Motor neuron (in vitro differentiated cells): ENCODE results near the gene LMNB1. TPM values are rescaled to one million over a fixed set of nuclear protein-coding genes. Genes with fewer than 3 reads are reported as not detected.
A peak's percentile ranks its signal among the peaks of the same experiment; 100 is the strongest.

Source experiments
- ATAC-seq, 8 experiments: fragments of 200-7000 bp; cut with Tn5 transposase; replicated peaks in 6 of 8; 2 replicates each; pipeline ENCODE4 v1.8.0; 2021; ENCODE audit warnings: mild to moderate bottlenecking in 8 of 8, moderate library complexity in 8 of 8
- H3K27ac ChIP-seq, 2 donors: fragments of 250-450 bp; sonication (Bioruptor Pico); 2 replicates each; pipeline ENCODE4 v1.9.0; 2021; ENCODE audit warnings: antibody characterized with exemption in 2 of 2, mild to moderate bottlenecking in 2 of 2, moderate library complexity in 1 of 2
- H3K4me1 ChIP-seq, 2 donors: fragments of 250-450 bp; sonication (Bioruptor Pico); replicated peaks in 1 of 2; 2 replicates each; pipeline ENCODE4 v1.6.1; 2021; ENCODE audit warnings: antibody characterized with exemption in 2 of 2, mild to moderate bottlenecking in 2 of 2, moderate library complexity in 1 of 2
- H3K4me3 ChIP-seq, 5 donors: fragments of 250-450 bp; sonication (Bioruptor Pico); 2 replicates each; pipeline ENCODE4 v1.9.0; 2021; ENCODE audit warnings: antibody characterized with exemption in 5 of 5, mild to moderate bottlenecking in 5 of 5, moderate library complexity in 4 of 5
- WGBS, 10 experiments: fragments of 450-650 bp; shearing (Covaris generic); methylation state at CpG; one replicate each; pipeline ENCODE4 v1.0.0; 2022; 5-methylcytosine and 5-hydroxymethylcytosine counted together
- in situ Hi-C, 9 experiments: fragments of 400-800 bp; cut with MboI; loops; one replicate each; pipeline ENCODE4 v1.15.0; 2021; ENCODE audit warnings: low sequenced_read_pairs in 9 of 9, low pct_unique_long_range_greater_than_20kb in 2 of 9; ENCODE audit not compliant: unreplicated experiment in 9 of 9
- total RNA-seq, 8 experiments: library from RNA; unstranded; fragments of 300-600 nt; gene quantifications; 2 replicates each; pipeline versions ENCODE4 v1.2.3 to v1.2.4, GENCODE V29; 2022

LMNB1 gene
- total RNA-seq, 8 experiments from 2014 or later = 1.2 to 240 (median 46.8) TPM

DNA sequence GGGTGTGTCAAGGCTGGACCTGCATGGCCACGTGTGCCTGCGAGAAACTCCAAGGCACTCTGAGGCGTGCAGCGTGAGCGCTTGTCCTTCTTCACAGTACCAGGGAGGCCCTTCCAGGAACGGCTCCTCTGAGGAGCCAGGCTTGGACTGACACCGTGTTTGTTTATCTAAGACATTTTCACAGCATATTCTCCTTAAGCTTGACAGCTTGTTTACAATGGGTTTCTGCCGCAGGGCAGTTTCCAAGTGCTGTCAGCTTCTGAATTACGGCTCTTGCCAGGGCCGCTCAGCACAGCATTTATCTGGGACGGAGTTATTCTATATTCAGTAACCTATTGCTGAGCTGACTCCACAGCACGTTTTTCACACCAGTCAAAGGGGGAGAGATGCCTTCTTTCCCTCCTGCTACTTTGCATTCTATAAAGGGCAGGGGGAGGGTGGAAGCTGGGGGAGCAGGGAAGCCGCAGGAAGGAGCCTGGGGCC, 98.4 kb downstream of the LMNB1 start:
- H3K27ac ChIP-seq = peak overlapping the region; percentile 72 to 79
- WGBS, 10 experiments = 0 to 100% (median 33%) methylated on average over 1 to 9 of the region's 13 CpGs; no CpG with 5 or more reads in 3 of the 10 experiments
- in situ Hi-C loops = no loop called here
- peak in 6 of 8 experiments; percentile 75 to 95 (median 94) for ATAC-seq
- peaks cover 37 to 40% of the 10 kb centered on the region in 2 donors for H3K4me1 ChIP-seq
- H3K4me3 ChIP-seq = no peak overlapping the region

DNA sequence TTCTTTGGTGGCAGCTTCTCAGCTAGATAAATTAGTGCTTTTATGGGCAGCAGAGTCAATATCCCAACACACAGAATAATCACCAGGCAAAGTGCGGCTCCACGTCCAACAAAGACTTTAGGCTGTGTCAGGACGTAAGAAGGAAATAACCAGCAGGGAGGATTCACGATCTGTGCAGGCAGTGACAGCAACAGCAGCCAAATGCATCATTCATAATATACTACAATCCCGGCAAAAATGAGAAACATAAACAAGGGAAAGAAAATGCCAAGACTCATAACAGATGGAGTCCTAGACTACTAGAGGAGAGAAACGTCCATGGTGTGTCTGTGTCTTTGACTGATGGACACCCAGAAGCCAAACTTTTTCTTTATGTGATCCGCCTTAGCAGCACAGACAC, 100.7 kb downstream of the LMNB1 start:
- Histone ChIP-seq H3K27ac (no peak overlapping the region), H3K4me1 (peaks cover 37 to 40% of the 10 kb centered on the region in 2 donors), H3K4me3 (no peak overlapping the region)
- WGBS, 10 experiments = 27 to 100% (median 68%) methylated on average over 1 to 5 of the region's 7 CpGs
- peak in 2 of 8 experiments; percentile 11 for ATAC-seq
- in situ Hi-C loops = no loop called here

DNA sequence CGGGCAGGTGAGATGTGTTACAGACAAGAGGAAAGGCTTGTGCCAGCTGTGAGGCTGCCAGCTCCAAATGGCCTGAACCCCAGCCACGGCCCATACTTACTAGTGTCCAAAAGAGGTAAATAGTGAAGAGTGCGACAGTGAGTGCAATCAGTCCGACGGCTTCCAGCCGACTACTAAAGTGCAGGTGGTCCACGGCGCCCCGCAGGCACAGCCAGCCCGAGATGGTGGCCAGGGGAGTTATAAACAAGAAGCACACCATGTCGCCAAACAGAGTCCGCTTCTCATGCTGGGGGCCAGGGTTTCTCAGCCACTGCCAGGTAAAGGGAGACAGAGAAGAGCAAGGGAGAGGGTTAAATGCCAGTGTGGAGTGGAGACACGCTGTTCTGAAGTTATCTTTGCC, 101.1 kb downstream of the LMNB1 start:
- in situ Hi-C loops = no loop called here
- H3K4me1 ChIP-seq = peaks cover 37 to 45% of the 10 kb centered on the region in 2 donors
- WGBS, 10 experiments = 75 to 100% (median 96%) methylated on average over 1 to 7 of the region's 13 CpGs; no CpG with 5 or more reads in 4 of the 10 experiments
- no peak overlapping the region for H3K4me3 ChIP-seq
- H3K27ac ChIP-seq = no peak overlapping the region
- ATAC-seq = no peak

DNA sequence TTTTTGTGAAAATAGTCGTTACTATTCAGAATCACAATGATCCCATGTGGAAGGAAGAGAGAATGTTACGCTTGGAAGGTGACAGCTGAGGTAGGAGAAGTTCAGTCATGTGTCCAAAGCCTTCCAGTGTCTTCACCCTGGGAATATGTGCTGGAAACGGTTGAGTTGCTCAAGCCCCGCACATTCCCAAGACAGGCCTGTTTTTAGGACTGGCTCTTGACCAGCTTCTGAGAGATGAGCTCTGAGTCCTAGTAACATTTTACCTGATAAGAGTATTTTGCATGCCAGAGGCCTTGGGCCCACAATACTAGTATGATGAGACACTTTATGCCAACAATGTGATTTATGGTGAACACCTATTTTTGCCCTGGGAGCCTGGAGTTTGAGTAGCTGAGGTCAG, 101.7 kb downstream of the LMNB1 start:
- in situ Hi-C loops = no loop called here
- Histone ChIP-seq H3K4me1 (peaks cover 37 to 50% of the 10 kb centered on the region in 2 donors), H3K27ac (no peak overlapping the region), H3K4me3 (no peak overlapping the region)
- 68 to 100% (median 89%) methylated on average over 1 to 4 of the region's 4 CpGs; no CpG with 5 or more reads in 2 of the 10 experiments for WGBS, 10 experiments
- no peak for ATAC-seq

DNA sequence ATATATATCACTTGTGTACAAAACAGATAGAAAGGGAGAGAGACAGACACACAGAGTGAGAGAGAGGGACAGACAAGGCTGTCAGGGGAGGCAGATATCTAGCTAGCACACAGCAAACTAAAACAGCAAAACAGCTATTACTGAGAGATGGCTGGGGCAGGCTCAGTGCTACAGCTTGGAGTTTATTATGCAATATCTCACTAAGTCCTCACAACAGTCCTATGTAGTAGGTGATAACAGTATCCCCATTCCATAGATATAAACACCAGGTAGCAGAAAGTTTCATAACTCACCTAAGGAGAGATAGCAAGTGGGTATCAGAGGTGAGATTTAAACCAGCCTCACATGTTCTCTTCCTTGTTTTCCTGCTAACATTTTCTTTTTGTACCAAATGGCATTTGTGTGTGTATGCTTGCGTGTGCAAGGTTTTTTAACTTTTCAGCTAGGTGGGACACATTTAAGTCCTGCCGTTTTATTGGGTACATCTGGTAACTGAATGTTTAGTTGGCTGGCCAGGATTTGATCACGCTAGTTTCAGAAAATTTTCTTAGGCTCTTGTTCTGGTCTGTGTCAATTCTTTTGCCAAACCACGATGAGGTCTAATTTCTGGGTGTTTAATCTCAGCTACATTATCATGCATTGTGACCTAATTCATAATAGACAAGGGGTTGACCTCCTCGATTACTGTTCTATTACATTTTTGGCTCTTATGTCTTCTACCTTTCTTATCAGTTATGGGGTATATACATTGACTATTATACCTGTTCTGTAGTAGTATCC, 105.1 kb downstream of the LMNB1 start:
- Histone ChIP-seq H3K4me3 (no peak overlapping the region), H3K27ac (no peak overlapping the region), H3K4me1 (peaks cover 21 to 35% of the 10 kb centered on the region in 2 donors)
- WGBS, 10 experiments = 0 to 100% (median 75%) methylated on average over 1 to 5 of the region's 5 CpGs
- in situ Hi-C loops = no loop called here
- no peak for ATAC-seq

DNA sequence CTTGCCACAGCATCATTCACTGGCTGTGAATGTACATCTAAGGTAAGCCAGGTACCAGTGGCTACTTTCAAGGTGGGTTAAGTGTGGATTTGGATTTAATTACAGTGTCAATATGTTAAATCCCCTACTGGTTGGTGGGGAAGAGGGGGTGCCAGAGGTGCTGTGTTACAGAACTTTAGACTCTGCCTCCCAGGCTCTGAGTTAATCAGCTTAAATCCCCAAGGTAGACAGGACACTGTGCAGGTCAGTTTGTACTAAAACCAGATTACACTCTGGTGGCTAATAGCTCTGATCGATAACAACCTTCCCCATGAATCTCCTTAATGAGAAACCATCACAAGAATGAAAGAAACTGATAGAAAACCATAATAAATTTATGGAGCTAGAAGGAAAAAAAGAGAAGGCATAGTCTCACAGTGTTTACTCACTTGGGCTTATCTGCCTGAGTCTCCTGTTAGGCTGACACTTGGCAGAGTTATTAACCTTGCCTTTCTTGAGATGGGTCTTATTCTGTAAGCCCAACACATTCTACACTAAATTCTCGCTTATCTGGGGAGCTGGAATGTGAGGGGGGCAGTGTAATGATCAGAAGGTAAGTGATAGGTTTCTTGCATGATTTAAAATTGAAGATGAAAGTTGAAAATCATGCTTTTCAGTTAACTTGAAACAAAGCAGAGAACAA, 106.8 kb downstream of the LMNB1 start:
- Histone ChIP-seq H3K27ac (no peak overlapping the region), H3K4me3 (no peak overlapping the region), H3K4me1 (peaks cover 10 to 36% of the 10 kb centered on the region in 2 donors)
- in situ Hi-C loops = no loop called here
- 63 to 90% (median 83%) methylated on average over 1 to 2 of the region's 2 CpGs; no CpG with 5 or more reads in 1 of the 10 experiments for WGBS, 10 experiments
- ATAC-seq = peak in 5 of 8 experiments; percentile 32 to 85 (median 41)

DNA sequence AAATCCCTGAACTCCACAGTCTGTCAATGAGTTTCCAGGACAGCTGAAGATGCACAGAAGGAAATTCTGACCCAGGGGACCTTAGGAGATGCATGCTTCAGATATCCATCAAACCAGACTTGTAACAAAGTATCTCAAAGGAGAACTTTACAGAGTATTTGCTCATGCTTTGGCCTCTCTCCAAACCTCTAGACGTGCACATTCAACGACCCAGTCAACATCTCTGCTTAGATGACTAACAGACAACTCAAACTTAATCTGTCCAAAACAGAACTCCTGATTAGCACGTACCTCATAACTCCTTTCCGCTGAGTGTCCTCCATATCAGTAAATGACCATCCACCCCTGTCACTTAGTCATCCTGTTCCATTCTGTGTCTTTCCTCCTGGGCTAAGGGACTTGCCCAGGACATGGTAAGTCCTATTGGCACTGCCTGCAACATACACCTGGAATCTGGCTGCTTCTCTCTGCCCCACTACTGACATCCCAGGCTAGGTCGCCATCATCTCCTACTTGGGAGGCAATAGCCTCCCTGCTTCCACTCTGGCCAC, 107.4 kb downstream of the LMNB1 start:
- in situ Hi-C loops = no loop called here

More for the DNA sequence above, 107.4 kb downstream of the LMNB1 start:
- H3K4me3 ChIP-seq = no peak overlapping the region
- 67 to 100% (median 94%) methylated on average over 1 to 4 of the region's 5 CpGs; no CpG with 5 or more reads in 7 of the 10 experiments for WGBS, 10 experiments
- ATAC-seq = peak in 4 of 8 experiments; percentile 18 to 70 (median 68)
- H3K4me1 ChIP-seq = peaks cover 10 to 34% of the 10 kb centered on the region in 2 donors
- H3K27ac ChIP-seq = peak overlapping the region in 1 of 2 donors; percentile 14

Other genes starting within 250 kb of the LMNB1 start
- gene ALDH7A1, start 181.9 kb upstream of the LMNB1 start, total RNA-seq = 100 to 1,000 TPM in 1 of 8 experiments, 10 to 100 TPM in 6, 1 to 10 TPM in 1; 8.7 to 106 (median 32.0) TPM
- 10 to 100 TPM; 38.9 to 85.4 (median 55.7) TPM for gene PHAX, start 176.2 kb upstream of the LMNB1 start, total RNA-seq